GM21528 (cell line): Measurements from ENCODE around the gene TEX44.

Experiments
- ATAC-seq: cut with Tn5 transposase; IDR thresholded peaks from one replicate; pipeline ENCODE4 v1.9.1; 2021; ENCODE audit warnings: mild to moderate bottlenecking, moderate library complexity; ENCODE audit not compliant: unreplicated experiment, low FRiP score

TEX44 gene

DNA sequence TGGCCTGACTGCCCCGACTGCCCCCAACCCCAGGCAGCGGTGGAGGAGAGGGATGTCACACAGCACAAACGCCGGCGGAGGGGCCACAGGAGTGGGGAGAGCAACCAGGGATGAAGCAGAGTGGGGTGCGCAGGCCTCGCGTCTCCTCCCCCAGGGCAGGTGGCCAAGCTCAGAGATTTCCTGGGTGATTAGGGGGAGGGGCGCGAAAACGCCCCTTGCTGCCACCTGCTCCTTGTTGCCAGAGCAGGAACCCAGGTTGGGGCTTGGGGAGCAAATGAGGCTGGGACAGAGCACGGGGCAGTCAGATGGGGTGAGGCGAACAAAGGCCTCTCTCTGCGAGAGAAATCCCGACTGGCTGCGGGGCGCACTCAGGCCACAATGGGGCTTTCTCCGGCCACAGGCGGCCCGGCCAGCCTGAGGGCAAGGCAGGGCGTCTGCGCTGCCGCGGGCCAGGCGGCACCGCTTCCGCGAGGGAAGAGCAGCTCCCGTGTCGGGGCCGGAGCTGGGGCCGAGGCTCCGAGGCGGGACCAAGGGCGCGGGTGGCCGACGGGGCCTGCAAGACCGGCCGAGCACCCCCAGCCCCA is 11.5 kb downstream of the TEX44 start:
- ATAC-seq, result peak; percentile 42

DNA sequence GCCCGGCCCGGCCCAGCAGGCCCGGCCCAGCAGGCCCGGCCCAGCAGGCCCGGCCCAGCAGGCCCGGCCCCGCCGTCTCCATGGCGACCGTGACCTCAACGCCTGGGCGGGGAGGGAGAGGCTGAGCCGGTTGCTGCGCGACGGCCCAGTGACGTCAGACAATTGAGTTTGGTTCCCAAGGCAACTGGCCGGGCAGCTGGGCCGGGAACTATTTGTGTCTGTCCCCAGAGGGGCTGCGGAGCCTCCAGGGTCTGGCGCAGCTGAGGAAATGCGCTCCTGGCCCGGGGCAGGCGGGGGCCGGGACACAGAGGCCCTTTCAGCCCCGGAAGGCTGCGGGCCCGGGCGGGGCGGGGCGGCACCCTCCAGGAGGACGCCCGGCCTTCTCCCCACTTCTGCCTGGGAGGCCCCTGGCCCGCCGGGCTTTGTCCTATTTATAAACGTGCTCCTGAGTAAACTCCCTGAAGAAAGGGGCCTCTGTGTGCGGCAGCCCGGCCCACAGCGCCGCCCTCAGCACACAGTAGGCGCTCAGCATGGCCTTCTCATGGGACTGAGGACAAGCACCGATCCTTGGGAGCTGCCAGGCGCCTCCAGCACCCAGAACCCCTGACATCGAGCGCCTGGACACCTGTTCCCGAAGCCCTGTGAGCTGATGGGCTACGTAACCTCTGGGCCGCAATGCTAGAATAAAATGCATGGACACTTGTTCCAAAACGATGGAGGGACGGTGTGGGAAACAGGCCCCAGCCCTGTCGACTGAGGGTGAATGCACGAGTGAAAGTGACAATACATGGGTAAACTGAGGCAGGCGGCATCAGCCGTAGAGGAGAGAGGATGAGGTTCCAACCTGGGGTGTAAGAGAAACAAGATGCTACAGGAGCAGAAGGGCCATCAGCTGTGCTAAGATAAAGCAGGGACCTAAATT is 12.3 kb downstream of the TEX44 start:
- peak; percentile 79 for ATAC-seq

DNA sequence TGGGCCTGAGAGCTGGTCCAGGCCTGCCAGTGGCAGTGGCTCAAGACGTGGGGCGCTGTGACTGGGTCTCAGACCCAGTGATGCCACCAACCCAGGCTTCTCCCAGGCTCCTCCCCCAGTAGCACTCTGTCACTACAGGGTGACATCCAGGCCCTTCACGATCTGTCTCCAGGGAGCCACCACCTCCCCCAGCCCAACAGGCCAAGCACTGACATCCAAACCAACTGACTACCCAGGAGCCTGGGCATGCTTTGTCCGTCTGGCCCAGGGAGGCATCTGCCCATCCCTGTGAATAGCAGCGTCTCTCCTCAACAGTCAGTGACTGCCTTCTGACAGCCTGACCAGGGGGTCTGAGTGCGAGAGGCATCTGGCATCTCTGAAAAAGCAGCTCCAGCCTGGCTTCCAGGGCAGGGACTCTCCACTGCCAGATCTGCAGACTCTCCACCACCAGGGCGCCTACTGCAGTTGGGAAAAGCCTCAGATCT is 13.0 kb downstream of the TEX44 start:
- no peak for ATAC-seq

DNA sequence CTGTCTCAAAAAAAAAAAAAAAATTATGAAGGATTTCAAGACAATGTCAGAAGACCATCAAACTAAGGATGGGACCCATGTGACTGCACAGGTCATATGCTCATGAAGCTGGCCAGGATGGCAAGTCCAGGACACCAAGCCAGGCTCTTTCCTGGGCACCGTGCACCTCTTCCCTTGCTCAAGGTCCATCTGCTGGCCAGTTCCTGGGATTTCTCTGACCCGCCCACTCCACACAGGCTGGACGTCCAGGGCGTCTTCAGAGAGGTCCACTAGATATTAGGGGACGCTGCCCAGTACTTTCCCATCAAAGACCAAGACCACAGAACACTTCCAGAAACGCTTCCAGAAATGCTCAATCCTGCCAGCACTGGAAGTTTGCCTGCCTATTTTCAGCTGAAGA is 14.3 kb downstream of the TEX44 start:
- no peak for ATAC-seq

DNA sequence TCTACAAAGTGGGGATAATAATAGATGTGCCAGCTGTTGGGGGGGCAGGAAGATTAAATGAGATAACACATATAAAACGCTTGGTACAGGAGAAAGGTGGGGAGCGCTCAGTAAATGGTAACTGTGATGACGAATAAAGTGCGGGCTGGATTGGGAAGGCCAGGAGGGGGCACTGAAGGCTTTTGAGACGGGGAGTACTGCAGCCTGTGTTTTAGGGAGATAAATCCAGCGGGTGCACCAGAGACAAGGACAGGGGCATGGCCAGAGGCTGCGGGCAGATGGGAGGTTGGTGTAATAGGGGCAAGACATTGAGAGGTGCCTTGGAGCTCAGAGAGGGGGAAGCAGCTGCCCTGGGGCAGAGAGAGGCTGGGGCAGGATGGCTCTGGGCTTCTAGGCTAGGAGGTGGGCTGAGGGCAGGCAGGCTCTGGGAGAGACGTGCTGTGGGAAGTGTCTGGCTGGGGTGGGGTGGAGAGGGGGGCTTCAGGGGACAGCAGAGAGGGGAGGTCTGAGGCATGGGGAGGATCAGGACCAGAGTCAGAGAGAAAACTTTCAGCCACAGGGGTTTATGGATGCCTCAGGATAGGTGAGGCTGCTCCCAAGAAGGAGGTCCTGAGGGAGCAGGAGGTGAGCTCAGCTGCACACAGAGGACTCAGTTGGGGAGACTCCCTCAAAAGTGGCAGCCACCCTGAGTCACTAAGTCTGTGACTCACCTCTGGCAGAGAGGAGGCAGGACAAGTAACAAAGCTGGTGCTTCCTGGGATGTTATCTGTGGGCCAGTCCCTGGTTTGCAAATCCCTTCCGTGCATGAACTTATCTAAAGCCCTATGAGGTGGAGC is 18.8 kb downstream of the TEX44 start:
- no peak for ATAC-seq

DNA sequence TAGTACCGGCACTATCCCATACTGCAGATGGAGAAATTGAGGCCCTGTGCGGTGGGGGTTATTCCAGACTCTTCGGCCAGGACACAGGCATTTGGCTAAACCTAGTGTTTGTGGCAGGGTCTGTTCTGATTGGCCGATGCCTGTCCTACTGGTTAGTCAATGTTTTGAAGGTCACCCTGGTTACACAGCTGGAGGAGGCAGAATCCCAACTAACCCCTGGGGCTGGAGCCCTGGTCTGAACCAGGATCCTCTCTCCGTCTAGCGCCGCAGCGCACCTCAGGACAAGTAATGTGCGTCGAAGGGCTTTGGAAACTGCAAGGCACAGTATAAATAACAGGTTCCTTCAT is 19.4 kb downstream of the TEX44 start:
- no peak for ATAC-seq

DNA sequence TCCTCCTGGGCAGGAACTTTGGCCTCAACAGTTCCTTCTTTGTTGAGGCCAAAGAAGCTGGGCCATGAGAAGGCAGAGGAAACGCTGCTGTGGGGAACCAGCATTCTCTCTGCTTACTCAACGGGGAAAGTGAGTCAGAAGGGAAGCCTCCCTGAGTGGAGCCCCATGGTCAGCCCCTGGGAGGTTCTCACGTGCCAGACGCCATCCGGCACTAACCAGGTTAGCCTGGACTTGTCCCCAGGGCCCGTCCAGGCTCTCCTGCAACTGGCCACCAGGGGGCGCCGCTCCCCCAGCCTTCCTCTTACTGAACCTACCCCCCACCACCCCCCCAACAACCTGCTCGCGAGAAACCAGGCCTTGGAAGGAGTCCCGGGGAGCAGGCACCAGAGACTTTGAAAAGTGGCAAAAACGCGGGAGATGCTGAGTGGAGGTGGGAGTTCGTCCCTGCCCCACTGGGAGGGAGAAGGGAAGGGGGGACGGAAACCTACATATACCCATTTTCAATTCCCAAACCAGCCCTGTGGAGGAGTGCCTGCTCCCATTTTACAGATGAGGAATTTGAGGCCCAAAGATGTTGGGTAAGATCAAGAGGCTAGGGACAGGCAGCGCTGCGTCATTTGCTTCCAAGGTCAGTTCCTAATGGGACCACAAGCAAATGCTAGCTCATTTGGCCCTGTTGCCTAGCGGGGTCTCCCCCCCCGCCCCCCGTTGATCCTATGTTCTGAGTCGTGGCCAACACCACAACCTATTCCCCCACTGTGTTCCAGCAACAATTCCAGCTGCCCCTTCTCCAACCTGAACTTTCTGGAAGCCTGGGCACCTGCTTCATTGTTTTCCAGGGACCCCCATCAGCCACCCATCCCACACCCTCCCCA is 20.0 kb downstream of the TEX44 start:
- ATAC-seq, result peak; percentile 26

DNA sequence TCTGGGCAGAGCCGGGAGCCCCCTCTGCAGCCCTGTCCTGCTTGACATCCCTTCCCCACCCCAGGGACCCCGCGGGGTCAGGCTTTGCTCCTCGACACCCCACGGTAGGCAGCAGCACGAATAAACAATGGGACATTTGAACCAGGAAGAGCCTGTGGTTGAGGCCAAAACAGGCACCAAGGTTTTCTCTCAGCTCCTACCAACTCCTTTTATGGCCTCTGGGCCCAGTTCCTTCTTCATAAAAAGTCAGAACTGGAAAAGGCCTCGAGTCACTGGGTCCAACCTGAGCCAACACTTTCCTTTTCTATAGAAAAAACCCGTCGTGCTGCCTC is 20.6 kb downstream of the TEX44 start:
- peak; percentile 1 for ATAC-seq

DNA sequence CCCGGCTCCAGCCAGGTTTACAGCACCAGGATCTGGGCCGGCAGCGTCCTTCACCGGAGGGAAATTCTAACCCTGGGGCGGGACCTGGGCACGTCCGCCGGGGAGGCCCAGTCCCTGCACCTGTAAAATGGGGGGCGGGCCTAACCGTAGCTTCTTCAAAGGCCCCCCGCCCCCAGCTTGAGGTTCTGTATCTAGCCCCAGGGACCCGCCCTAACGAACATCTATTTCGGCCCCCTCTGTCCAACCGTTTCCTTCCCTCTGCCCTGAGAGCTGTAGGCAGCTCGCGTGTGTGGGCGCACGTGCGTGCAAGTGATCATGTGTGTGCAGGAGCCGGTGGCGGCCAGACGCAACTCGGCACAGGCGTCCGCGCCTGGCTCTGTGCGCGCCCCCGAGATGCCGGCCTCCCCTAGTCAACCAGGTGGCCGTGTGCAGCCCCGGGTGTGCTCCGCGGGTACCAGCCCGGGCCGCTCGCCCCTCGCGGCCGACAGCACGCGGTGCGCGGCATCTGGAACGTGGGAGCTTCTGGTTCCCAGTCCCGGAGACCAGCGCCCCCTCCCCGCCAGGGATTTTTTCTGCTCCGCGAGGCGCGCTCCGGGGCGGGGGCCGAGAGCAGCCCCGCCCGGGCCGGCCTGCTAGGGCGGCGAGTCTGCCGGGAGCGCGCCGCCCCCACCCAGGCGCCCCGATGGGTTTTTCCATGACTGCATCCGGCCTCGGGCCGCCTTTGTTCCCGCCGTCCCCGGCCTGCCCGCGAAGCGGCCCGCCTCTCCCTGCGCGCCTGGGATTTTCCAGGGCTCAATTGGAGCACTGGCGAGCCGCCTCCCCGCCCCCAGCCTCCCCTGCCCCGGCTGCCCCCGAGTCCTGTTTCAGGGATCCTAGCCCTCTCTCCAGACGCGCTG is 21.2 kb downstream of the TEX44 start:
- ATAC-seq, result peak; percentile 73

DNA sequence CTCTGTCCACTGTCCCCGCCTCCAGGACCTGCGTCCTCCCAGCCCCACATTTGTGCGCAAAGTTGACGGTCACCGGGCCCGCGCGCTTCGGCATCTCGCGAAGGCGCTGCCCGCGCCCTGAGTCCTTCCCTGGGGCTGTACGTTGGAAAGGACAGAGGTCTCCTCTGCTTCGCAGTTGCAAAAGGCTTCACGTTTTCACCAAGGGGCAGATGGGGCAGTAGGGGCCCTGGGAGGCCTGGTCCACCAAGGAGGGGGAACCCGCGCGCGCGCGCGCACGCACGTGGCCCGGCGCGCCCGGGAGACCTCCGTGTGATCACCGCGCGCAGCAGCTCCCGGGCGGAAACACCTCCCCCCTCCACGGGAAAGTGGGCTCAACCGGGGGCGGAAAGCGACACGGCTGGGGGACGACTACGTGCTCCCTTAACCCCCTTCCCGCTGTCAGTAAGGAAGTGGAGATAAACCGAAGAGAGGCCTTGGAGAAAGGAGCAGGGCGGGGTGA is 21.9 kb downstream of the TEX44 start:
- peak; percentile 9 for ATAC-seq

DNA sequence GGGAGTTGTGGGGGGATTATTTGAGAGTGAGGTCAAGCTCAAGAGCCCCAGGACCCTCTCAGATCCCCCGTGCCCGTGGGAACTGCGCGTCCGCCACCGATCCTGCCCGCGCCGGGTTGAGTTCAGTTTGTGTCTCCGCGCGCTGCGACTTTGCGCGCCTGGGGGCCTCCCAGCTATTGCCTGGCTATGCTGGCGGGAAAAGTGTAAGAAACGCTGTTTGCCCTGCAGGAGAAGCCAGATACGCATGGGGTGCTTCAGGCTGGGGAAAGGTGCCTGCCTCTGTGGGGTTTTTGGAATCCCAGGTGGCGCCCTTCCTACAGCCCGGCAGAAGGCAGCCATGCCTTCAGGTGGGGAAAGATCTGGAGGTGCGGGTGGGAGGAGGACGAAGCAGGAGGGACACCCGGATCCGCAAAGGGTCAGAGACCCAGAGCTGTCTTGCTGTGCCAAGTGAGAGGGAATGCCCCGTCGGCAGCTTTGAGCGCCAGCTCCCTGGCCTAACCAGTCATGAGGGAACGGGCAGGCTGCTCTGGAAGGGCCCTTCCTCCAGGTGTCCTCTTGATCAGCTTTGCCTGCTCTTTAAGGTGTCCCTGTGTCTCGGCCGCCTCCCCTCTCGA is 22.5 kb downstream of the TEX44 start:
- no peak for ATAC-seq

DNA sequence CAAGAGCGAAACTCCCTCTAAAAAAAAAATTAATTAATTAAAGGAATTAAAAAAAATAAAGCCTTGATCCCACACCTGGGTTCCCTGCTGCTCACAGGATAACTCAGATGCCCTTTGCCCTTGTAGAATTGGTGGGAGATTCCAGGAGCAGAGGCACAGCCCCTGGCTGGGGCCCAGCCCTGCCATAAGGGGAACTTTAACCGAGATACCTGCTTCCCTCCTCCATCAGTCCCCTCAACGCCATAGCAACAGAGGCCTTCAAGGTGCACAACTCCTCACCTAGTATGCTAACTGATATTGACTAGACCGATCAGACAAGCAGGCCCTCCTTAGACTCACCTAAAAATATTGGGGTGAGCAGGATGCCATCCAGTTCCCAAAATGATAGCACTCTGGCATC is 23.6 kb downstream of the TEX44 start:
- no peak for ATAC-seq

DNA sequence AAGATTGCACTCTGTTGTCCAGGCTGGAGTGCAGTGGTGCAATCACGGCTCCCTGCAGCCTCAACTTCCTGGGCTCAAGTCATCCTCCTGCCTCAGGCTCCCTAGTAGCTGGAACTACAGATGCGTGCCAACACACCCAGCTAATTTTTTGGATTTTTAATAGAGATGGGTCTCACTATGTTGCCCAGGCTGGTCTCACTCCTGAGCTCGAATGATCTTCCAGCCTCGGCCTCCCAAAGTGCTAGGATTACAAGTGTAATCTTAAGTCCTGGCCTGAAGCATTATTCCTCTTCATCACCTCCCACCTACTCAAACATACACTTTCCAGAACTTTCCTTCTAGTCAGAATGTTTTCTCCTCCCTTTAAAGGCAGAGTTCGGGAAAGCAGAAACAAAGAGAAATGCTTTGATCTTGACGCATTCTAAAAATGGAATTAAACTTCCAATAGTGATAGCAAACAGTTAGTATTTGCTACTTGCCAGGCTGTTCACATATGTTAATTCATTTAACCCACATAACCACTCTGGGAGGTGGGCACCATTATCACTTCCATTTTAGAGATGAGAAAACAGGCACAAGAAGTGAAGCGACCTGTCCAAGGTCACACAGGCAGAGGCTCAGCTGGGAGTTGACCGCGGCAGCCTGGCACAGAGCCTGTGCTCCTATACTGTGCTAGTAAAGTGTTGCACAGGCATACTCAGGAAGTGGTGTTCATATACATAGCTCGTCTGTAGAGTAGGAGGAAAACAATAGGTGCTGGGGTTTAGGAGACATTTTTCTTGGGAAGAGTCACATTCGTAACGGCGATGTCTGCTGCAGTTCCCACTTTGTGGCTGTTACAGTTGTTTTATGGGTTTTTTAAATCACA is 24.6 kb downstream of the TEX44 start:
- no peak for ATAC-seq

DNA sequence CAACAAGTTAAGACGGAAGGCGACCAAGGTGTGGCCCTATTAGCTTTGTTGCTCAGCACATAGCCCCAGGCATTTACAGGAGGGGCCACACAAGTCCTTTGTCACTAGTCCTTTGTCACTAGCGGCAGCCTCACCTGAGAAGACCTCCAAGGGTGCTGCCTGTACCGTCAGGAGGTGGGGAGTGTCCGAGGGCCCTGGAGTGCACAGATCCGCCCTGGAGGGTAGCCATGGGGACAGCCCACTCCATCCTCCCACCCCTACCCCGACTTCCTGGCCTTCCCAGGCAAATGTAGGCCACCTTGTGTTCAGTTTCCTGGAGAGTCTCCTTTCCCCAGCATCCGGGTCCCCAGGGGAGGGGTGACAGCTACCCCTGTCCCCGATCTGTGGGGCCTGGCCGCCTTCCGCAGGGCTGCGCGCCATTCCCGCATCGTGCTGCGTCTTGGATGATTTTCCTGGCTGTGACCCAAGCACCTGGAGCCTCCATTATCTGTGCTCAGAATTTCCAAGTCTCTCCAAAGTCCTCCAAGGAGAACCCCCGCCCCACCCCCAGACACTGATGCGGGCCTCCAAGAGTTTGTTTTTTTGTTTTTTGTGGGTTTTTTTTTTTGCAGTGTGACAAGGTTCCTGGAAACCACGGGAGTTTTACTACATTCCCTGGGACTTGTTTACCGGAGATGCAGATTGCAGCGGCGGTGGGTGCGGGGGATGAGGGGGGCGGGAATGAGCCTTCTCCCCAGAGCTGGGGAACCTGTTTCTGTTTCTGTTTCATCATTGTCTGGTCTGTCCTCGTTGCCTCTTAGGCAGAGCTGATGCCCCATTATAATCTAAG is 28.6 kb downstream of the TEX44 start:
- no peak for ATAC-seq

DNA sequence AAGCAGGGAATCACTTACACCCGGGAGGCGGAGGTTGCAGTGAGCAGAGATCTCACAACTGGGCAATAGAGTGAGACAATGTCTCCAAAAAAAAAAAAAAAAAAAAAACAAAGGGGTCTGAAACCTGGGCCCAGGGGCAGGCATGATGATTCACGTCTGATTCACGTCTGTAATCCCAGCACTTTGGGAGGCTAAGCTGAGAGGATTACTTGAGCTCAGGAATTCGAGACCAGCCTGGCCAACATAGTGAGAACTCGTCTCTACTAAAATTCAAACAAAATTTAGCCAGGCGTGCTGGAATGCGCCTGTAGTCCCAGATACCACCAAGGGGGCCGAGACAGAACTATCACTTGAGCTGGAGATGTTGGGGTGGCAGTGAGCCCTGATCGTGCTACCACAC is 30.3 kb downstream of the TEX44 start:
- ATAC-seq, result no peak

DNA sequence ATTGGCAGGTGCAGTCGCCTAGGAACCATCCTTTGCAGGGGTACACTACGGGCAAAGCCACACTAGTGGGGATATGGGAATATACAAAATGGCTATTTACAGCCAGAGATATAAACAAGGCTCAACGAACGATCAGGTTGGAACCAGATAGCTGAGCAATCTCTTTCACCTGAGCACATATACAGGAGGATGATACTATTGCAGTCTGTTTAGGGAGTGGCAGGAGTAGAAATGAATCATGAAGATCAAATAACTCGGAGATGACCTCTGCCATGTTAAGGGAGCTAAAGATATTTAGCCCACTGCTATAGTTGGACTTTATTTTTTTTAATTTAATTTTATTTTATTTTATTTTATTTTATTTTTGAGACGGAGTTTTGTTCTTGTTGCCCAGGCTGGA is 33.8 kb downstream of the TEX44 start:
- no peak for ATAC-seq
